ENCODE data around the gene HARS1.
"Not testable (repeated sequence)": the region's sequence is repeated elsewhere in the genome, so short reads cannot be mapped to it uniquely, and the experiment has no call there.

The HARS1 gene

GRCh38 chr5:140632366-140633020 lies 58.7 kb downstream of the HARS1 start:
- DNase-seq: no peak

- no peak for DNase-seq
Observed at GRCh38 chr5:140631831-140632365, 59.3 kb downstream of the HARS1 start.

- DNase-seq: no peak
Observed at GRCh38 chr5:140631036-140631417, 60.1 kb downstream of the HARS1 start.

- DNase-seq: no peak
Observed at GRCh38 chr5:140630292-140631035, 60.7 kb downstream of the HARS1 start.

- no peak for DNase-seq
Observed at GRCh38 chr5:140628711-140629110, 62.5 kb downstream of the HARS1 start.

GRCh38 chr5:140627972-140628371 lies 63.2 kb downstream of the HARS1 start:
- no peak for DNase-seq

- not testable (repeated sequence) for DNase-seq
Observed at GRCh38 chr5:140624886-140625285, 66.3 kb downstream of the HARS1 start.

Measured in NK-92 treated with Interleukin-12 subunit alpha and Interleukin-12 subunit beta, amount 100 ng/mL, for 24 hours (cell line).